ENCODE data around the gene KRTAP10-7.

- TF ChIP-seq EZH2 (IDR thresholded peaks at IDR 0.05; ENCODE audit: insufficient read depth, low read length) (no peak), CTCF (IDR thresholded peaks at IDR 0.05; ENCODE audit: insufficient read depth, low read depth, low read length) (no peak)
These were observed 45.1 kb upstream of the KRTAP10-7 start for GRCh38 chr21:44555200-44555875.

Measured in astrocyte (in vitro differentiated cells and primary cell).